IMR-90 (cell line): ENCODE results near the gene CRACDL. TPM values are rescaled to one million over a fixed set of nuclear protein-coding genes. Genes with fewer than 3 reads are reported as not detected.

Experiments used
- ATAC-seq: fragments of 200-7000 bp; cut with Tn5 transposase; 2 replicates; pipeline ENCODE4 v1.9.1; 2020; ENCODE audit warnings: low read depth, mild to moderate bottlenecking, moderate library complexity
- BruUV-seq: library from RNA; stranded (reverse); fragments of 400-500 nt; replicated peaks from 2 replicates; lab custom pipeline; 2021; lab: Mats Ljungman, UMichigan
- CTCF ChIA-PET: fragments of 300-600 bp; formaldehyde crosslinking; extraction: SDS; loops from one replicate; lab custom pipeline; 2021; ENCODE audit warnings: antibody characterized with exemption; lab: Yijun Ruan, JAX
- POLR2A ChIA-PET: fragments of 300-600 bp; sonication (Branson Sonifier 250); formaldehyde crosslinking; loops from one replicate; lab custom pipeline; 2022; ENCODE audit warnings: antibody characterized with exemption; ENCODE audit not compliant: unreplicated experiment; lab: Charles Lee
- DNase-seq: peaks from one replicate; pipeline ENCODE4 v3.0.0; 2013
- H2AFZ ChIP-seq: replicated peaks from 2 replicates; pipeline ENCODE3; 2013; ENCODE audit warnings: low read length, mild to moderate bottlenecking; ENCODE audit not compliant: poor library complexity
- H2AK5ac ChIP-seq: 2 replicates; pipeline ENCODE4 v1.6.1; 2013; ENCODE audit warnings: low read depth, low read length, inconsistent platforms
- H2AK9ac ChIP-seq: replicated peaks from 2 replicates; pipeline ENCODE3; 2013; ENCODE audit warnings: mild to moderate bottlenecking, low read depth, low read length, moderate library complexity; ENCODE audit not compliant: poor library complexity
- H2BK120ac ChIP-seq: 2 replicates; pipeline ENCODE4 v1.6.1; 2013; ENCODE audit warnings: low read depth, low read length, inconsistent platforms
- H2BK15ac ChIP-seq: 3 replicates; pipeline ENCODE4 v1.6.1; 2013; ENCODE audit warnings: low read depth, low read length, inconsistent platforms
- H2BK20ac ChIP-seq: 2 replicates; pipeline ENCODE4 v1.6.1; 2013; ENCODE audit warnings: low read depth, mild to moderate bottlenecking, inconsistent platforms, low read length, moderate library complexity
- H2BK5ac ChIP-seq: 2 replicates; pipeline ENCODE4 v1.6.1; 2013; ENCODE audit warnings: mild to moderate bottlenecking, low read depth, low read length, inconsistent platforms; ENCODE audit not compliant: poor library complexity, severe bottlenecking
- H3K14ac ChIP-seq: replicated peaks from 2 replicates; pipeline ENCODE4 v1.6.1; 2013; ENCODE audit warnings: low read depth, low read length, inconsistent platforms
- H3K18ac ChIP-seq: 2 replicates; pipeline ENCODE4 v1.6.1; 2013; ENCODE audit warnings: low read depth, low read length, control low read depth
- H3K23ac ChIP-seq: 2 replicates; pipeline ENCODE4 v1.6.1; 2013; ENCODE audit warnings: low read depth, low read length, inconsistent platforms
- H3K27ac ChIP-seq: 2 replicates; pipeline ENCODE4 v1.5.1; 2013; ENCODE audit warnings: mild to moderate bottlenecking, control low read depth, low read length; ENCODE audit not compliant: insufficient read depth
- H3K27me3 ChIP-seq: 2 replicates; pipeline ENCODE4 v1.6.1; 2013; ENCODE audit warnings: low read length; ENCODE audit not compliant: control insufficient read depth, insufficient read depth
- H3K36me3 ChIP-seq: 2 replicates; pipeline ENCODE4 v1.6.1; 2013; ENCODE audit warnings: low read length, mixed read lengths; ENCODE audit not compliant: control insufficient read depth, insufficient read depth
- H3K4ac ChIP-seq: 2 replicates; pipeline ENCODE4 v1.6.1; 2013; ENCODE audit warnings: low read depth, low read length, inconsistent platforms
- H3K4me1 ChIP-seq: 2 replicates; pipeline ENCODE4 v1.6.1; 2013; ENCODE audit warnings: low read length, mixed read lengths; ENCODE audit not compliant: control insufficient read depth, insufficient read depth
- H3K4me2 ChIP-seq: 2 replicates; pipeline ENCODE4 v1.6.1; 2013; ENCODE audit warnings: low read depth, mild to moderate bottlenecking, control low read depth, low read length, moderate library complexity
- H3K4me3 ChIP-seq: 2 replicates; pipeline ENCODE4 v1.5.1; 2013; ENCODE audit warnings: low read depth, mild to moderate bottlenecking, control low read depth, low read length, moderate library complexity; ENCODE audit not compliant: insufficient read depth
- H3K56ac ChIP-seq: 2 replicates; pipeline ENCODE4 v1.6.1; 2013; ENCODE audit warnings: low read length, inconsistent platforms; ENCODE audit not compliant: insufficient read depth; ENCODE audit errors: extremely low read depth
- H3K79me1 ChIP-seq, 2 experiments: 2 replicates each; pipeline ENCODE4 v1.6.1; 2013; ENCODE audit warnings: low read length in 2 of 2, inconsistent platforms in 1 of 2, low read depth in 1 of 2
- H3K9ac ChIP-seq: 2 replicates; pipeline ENCODE4 v1.6.1; 2013; ENCODE audit warnings: low read depth, low read length, control low read depth
- H3K9me1 ChIP-seq: 2 replicates; pipeline ENCODE4 v1.6.1; 2013; ENCODE audit warnings: low read length, inconsistent platforms; ENCODE audit not compliant: insufficient read depth
- H3K9me3 ChIP-seq: 2 replicates; pipeline ENCODE4 v1.6.1; 2013; ENCODE audit warnings: low read length; ENCODE audit not compliant: control insufficient read depth, insufficient read depth
- H4K20me1 ChIP-seq: 2 replicates; pipeline ENCODE4 v1.6.1; 2013; ENCODE audit warnings: low read length, inconsistent platforms; ENCODE audit not compliant: insufficient read depth
- H4K5ac ChIP-seq: 2 replicates; pipeline ENCODE4 v1.6.1; 2013; ENCODE audit warnings: mild to moderate bottlenecking, low read depth, low read length, control low read depth
- H4K8ac ChIP-seq, 2 experiments: 2 replicates each; pipeline ENCODE4 v1.6.1; 2013; ENCODE audit warnings: low read depth in 2 of 2, low read length in 2 of 2, control low read depth in 1 of 2, inconsistent platforms in 1 of 2
- H4K91ac ChIP-seq: 2 replicates; pipeline ENCODE4 v1.6.1; 2013; ENCODE audit warnings: low read depth, low read length, inconsistent platforms; ENCODE audit not compliant: insufficient read depth
- ELK1 ChIP-seq: fragments of 150-350 bp; IDR thresholded peaks from 2 replicates; pipeline ENCODE4 v1.6.1; 2016; ENCODE audit warnings: low read depth, mild to moderate bottlenecking, low read length, moderate library complexity, borderline replicate concordance
- RCOR1 ChIP-seq: IDR thresholded peaks from 2 replicates; pipeline ENCODE4 v1.6.1; 2012; ENCODE audit warnings: mild to moderate bottlenecking, low read length, improper control_type of control experiment; ENCODE audit not compliant: insufficient replicate concordance
- SMC3 ChIP-seq: fragments of 150-350 bp; IDR thresholded peaks from 2 replicates; pipeline ENCODE4 v1.6.1; 2016; ENCODE audit warnings: low read depth, mild to moderate bottlenecking, antibody characterized with exemption, low read length, moderate library complexity
- dilution Hi-C: fragments of 300-500 bp; cut with HindIII; formaldehyde crosslinking; loops from one replicate; pipeline ENCODE4 v1.14.3; 2018; ENCODE audit warnings: low sequenced_read_pairs; ENCODE audit not compliant: unreplicated experiment
- in situ Hi-C: fragments of 300-500 bp; cut with MboI; formaldehyde crosslinking; loops from 3 replicates; pipeline ENCODE4 v1.14.3; 2019; ENCODE audit warnings: low sequenced_read_pairs, inconsistent platforms, mixed read lengths
- intact Hi-C: fragments of 100-400 bp; cut with micrococcal nuclease; formaldehyde crosslinking; loops from 2 replicates; pipeline ENCODE4 v1.10.0; 2022
- polyA plus RNA-seq, 3 experiments: library from polyadenylated mRNA; depleted of rRNA; stranded (reverse); fragments of >200 nt; gene quantifications; 2 replicates each; pipeline ENCODE4 v1.2.3, GENCODE V29; 2012; ENCODE audit warnings: low replicate concordance in 1 of 3
- total RNA-seq: library from RNA; depleted of rRNA; stranded (reverse); fragments of >200 nt; gene quantifications from 2 replicates; pipeline ENCODE4 v1.2.3, GENCODE V29; 2012

The CRACDL gene
- total and polyA plus RNA-seq, 2 of the 4 experiments (the other 2 are of a cell fraction), result not detected

- no peaks in the 10 kb centered on the region for H3K4me1 ChIP-seq
- no peak overlapping the region for H2AK5ac ChIP-seq
- ATAC-seq, result no peak
- H3K79me1 ChIP-seq, result no peaks in the 10 kb centered on the region
- no peak overlapping the region for H2BK15ac ChIP-seq
- no peaks in the 10 kb centered on the region for H3K9me1 ChIP-seq
- no peak overlapping the region for H2BK5ac ChIP-seq
- no peak overlapping the region for H3K4me3 ChIP-seq
- ChIA-PET POLR2A (no interaction called here), CTCF (no interaction called here)
- no peak overlapping the region for H2BK20ac ChIP-seq
- H3K9ac ChIP-seq, result no peak overlapping the region
- TF ChIP-seq SMC3 (no peak), ELK1 (no peak), RCOR1 (no peak)
- no peak overlapping the region for H2AK9ac ChIP-seq
- no peak overlapping the region for H4K91ac ChIP-seq
- H3K4me2 ChIP-seq, result no peak overlapping the region
- H4K5ac ChIP-seq, result no peak overlapping the region
- no peak overlapping the region for H3K56ac ChIP-seq
- no peaks in the 10 kb centered on the region for H3K36me3 ChIP-seq
- no peak for DNase-seq
- H3K27ac ChIP-seq, result no peak overlapping the region
- H3K18ac ChIP-seq, result no peak overlapping the region
- no peak overlapping the region for H2BK120ac ChIP-seq
- H3K4ac ChIP-seq, result no peak overlapping the region
- H3K27me3 ChIP-seq, result peaks cover 6% of the 10 kb centered on the region; the same call in 1 of the 2 replicates
- H4K20me1 ChIP-seq, result no peaks in the 10 kb centered on the region
- in situ Hi-C loops, result no loop called here
- no peak overlapping the region for H2AFZ ChIP-seq
- no peak overlapping the region for H3K14ac ChIP-seq
- intact Hi-C loops, result no loop called here
- no peak overlapping the region for H3K23ac ChIP-seq
- H4K8ac ChIP-seq, result no peak overlapping the region
- dilution Hi-C loops, result no loop called here
- no TSS peak for BruUV-seq
- H3K9me3 ChIP-seq, result no peaks in the 10 kb centered on the region
Measured at GRCh38 chr2:98746426-98746825, 189.6 kb downstream of the CRACDL start.
